B cell (primary cell): ENCODE measurements around the gene SELENON. TPM values are rescaled to one million over a fixed set of nuclear protein-coding genes. Genes with fewer than 3 reads are reported as not detected.

Source experiments
- ATAC-seq: fragments of 200-7000 bp; cut with Tn5 transposase; one replicate; pipeline ENCODE4 v1.10.0; 2021; ENCODE audit warnings: low read depth, mild to moderate bottlenecking, moderate number of reproducible peaks, moderate library complexity
- CTCF ChIA-PET: fragments of 350-600 bp; sonication (Branson Sonifier 250); formaldehyde crosslinking; loops from one replicate; lab custom pipeline; 2021; ENCODE audit warnings: antibody characterized with exemption, inconsistent platforms; lab: Charles Lee
- POLR2A ChIA-PET: fragments of 350-600 bp; sonication (Branson Sonifier 250); formaldehyde crosslinking; loops from one replicate; lab custom pipeline; 2021; ENCODE audit warnings: antibody characterized with exemption; lab: Charles Lee
- DNase-seq: peaks from one replicate; pipeline ENCODE4 v3.0.0; 2013
- H2AFZ ChIP-seq: 2 replicates; pipeline ENCODE4 v1.6.1; 2012; ENCODE audit warnings: mild to moderate bottlenecking, low read depth, low read length; ENCODE audit not compliant: insufficient read depth, poor library complexity, severe bottlenecking
- H3K27ac ChIP-seq, 2 donors: 1 replicate in 1 of 2; 2 replicates in 1 of 2; pipeline ENCODE4 v1.5.1; 2012 to 2013; ENCODE audit warnings: low read length in 2 of 2, mild to moderate bottlenecking in 2 of 2, moderate library complexity in 1 of 2
- H3K27me3 ChIP-seq, 4 experiments: fragments of 200-600 bp in 1 of 4; sonication (generic) in 1 of 4; replicated peaks in 1 of 4; 1 replicate in 2 of 4; 2 replicates in 2 of 4; pipeline versions ENCODE4 v1.6.1 to v1.7.0; 2013 to 2016; ENCODE audit warnings: low read length in 3 of 4, mild to moderate bottlenecking in 2 of 4, mixed read lengths in 1 of 4, moderate library complexity in 1 of 4; ENCODE audit not compliant: insufficient read depth in 4 of 4, control insufficient read depth in 3 of 4; ENCODE audit errors: control extremely low read depth in 1 of 4
- H3K36me3 ChIP-seq, 2 experiments: replicated peaks in 1 of 2; 1 replicate in 1 of 2; 2 replicates in 1 of 2; pipeline versions ENCODE4 v1.6.1 to v1.7.1; 2013; ENCODE audit warnings: low read length in 1 of 2; ENCODE audit not compliant: insufficient read depth in 2 of 2, control insufficient read depth in 1 of 2; ENCODE audit errors: control extremely low read depth in 1 of 2, extremely low read depth in 1 of 2
- H3K4me1 ChIP-seq, 2 donors: fragments of 200-600 bp in 1 of 2; sonication (generic) in 1 of 2; 1 replicate in 1 of 2; 2 replicates in 1 of 2; pipeline versions ENCODE4 v1.5.1 to v1.6.1; 2013 to 2017; ENCODE audit warnings: low read length in 2 of 2; ENCODE audit not compliant: control insufficient read depth in 2 of 2, insufficient read depth in 2 of 2
- H3K4me2 ChIP-seq: replicated peaks from 2 replicates; pipeline ENCODE3; 2012; ENCODE audit warnings: mild to moderate bottlenecking, low read depth, low read length; ENCODE audit not compliant: poor library complexity, severe bottlenecking
- H3K4me3 ChIP-seq, 5 experiments: fragments of 200-600 bp in 1 of 5; sonication (generic) in 1 of 5; 1 replicate in 3 of 5; 2 replicates in 2 of 5; pipeline versions ENCODE4 v1.5.1 to v1.7.0; 2011 to 2016; ENCODE audit warnings: low read length in 4 of 5, mild to moderate bottlenecking in 4 of 5, low read depth in 2 of 5, control low read depth in 1 of 5, moderate library complexity in 1 of 5; ENCODE audit not compliant: insufficient read depth in 1 of 5; ENCODE audit errors: control extremely low read depth in 1 of 5, extremely low read depth in 1 of 5
- H3K79me2 ChIP-seq: fragments of 200-600 bp; sonication (generic); one replicate; pipeline ENCODE4 v1.6.0; 2016; ENCODE audit warnings: low read length; ENCODE audit not compliant: control insufficient read depth, insufficient read depth
- H3K9ac ChIP-seq: fragments of 200-600 bp; sonication (generic); 2 replicates; pipeline ENCODE4 v1.6.1; 2017; ENCODE audit warnings: mild to moderate bottlenecking, low read length, moderate library complexity
- H3K9me3 ChIP-seq, 3 donors: one replicate each; pipeline versions ENCODE4 v1.6.1 to v1.7.1; 2013; ENCODE audit warnings: low read length in 2 of 3; ENCODE audit not compliant: control insufficient read depth in 2 of 3, insufficient read depth in 1 of 3; ENCODE audit errors: control extremely low read depth in 1 of 3
- H4K20me1 ChIP-seq: 2 replicates; pipeline ENCODE4 v1.6.0; 2012; ENCODE audit warnings: mild to moderate bottlenecking, low read length; ENCODE audit not compliant: insufficient read depth, control insufficient read depth, poor library complexity, severe bottlenecking
- H3K27ac Mint-ChIP-seq: one replicate; pipeline ENCODE4 v1.8.0; 2021; ENCODE audit warnings: mixed read lengths
- H3K27me3 Mint-ChIP-seq: one replicate; pipeline ENCODE4 v1.8.0; 2021; ENCODE audit warnings: mixed read lengths
- H3K4me1 Mint-ChIP-seq: one replicate; pipeline ENCODE4 v1.8.0; 2021; ENCODE audit warnings: mixed read lengths
- H3K4me3 Mint-ChIP-seq: one replicate; pipeline ENCODE4 v1.8.0; 2021; ENCODE audit warnings: mixed read lengths
- H3K9me3 Mint-ChIP-seq: one replicate; pipeline ENCODE4 v1.8.0; 2022; ENCODE audit warnings: mixed read lengths; ENCODE audit not compliant: insufficient read depth
- CTCF ChIP-seq: fragments of 200-600 bp; IDR thresholded peaks from one replicate; pipeline ENCODE4 v1.8.0; 2022; ENCODE audit warnings: antibody characterized with exemption, mild to moderate bottlenecking
- EZH2 ChIP-seq: IDR thresholded peaks from 2 replicates; pipeline ENCODE4 v1.6.1; 2012; ENCODE audit warnings: borderline replicate concordance, low read depth, mild to moderate bottlenecking, moderate library complexity, low read length; ENCODE audit not compliant: insufficient read depth, poor library complexity, severe bottlenecking
- WGBS: methylation state at CpG from one replicate; pipeline ENCODE4 v1.1.5; 2013; ENCODE audit warnings: missing lambda C conversion rate; ENCODE audit not compliant: insufficient coverage; 5-methylcytosine and 5-hydroxymethylcytosine counted together
- intact Hi-C: fragments of 100-400 bp; cut with micrococcal nuclease; formaldehyde crosslinking; loops from one replicate; pipeline ENCODE4 v1.10.0; 2022
- polyA minus RNA-seq: library from RNA; depleted of rRNA, polyadenylated mRNA; stranded (reverse); fragments of >200 nt; gene quantifications from 2 replicates; pipeline ENCODE4 v1.2.3, GENCODE V29; 2012
- polyA plus RNA-seq: library from polyadenylated mRNA; depleted of rRNA; stranded (reverse); fragments of >200 nt; gene quantifications from 2 replicates; pipeline ENCODE4 v1.2.3, GENCODE V29; 2012
- total RNA-seq, 2 donors: library from RNA; stranded (reverse); fragments of 120-200 nt in 1 of 2; gene quantifications; 1 replicate in 1 of 2; 2 replicates in 1 of 2; pipeline versions ENCODE4 v1.2.3 to v1.2.4, GENCODE V29; 2013 to 2022

The SELENON gene
- total RNA-seq (16.5 and 16.7 TPM in 2 replicates), polyA plus RNA-seq (8.5 and 10.9 TPM in 2 replicates), polyA minus RNA-seq (7.4 and 9.3 TPM in 2 replicates)
- 4.4 TPM for total RNA-seq (2013)

GRCh38 chr1:25799935-25800702, at the start of gene SELENON:
Gene SELENON (plus strand): TSS chr1:25800193. CDS start chr1:25800231, 38 bp downstream.
- Histone ChIP-seq H3K4me2 (peak within 1 kb of the TSS; percentile 95), H3K4me3 (peak within 1 kb of the TSS in 4 of 5 experiments; percentile 49 to 60 (median 54)), H3K4me1 (peaks cover 13 to 21% of the 10 kb centered on the region in 2 donors), H3K79me2 (peaks cover 4% of the 10 kb centered on the region), H4K20me1 (no peaks in the 10 kb centered on the region), H2AFZ (peak within 1 kb of the TSS; percentile 87), H3K36me3 (no peaks in the 10 kb centered on the region), H3K9ac (peak within 1 kb of the TSS; percentile 67), H3K27me3 (peaks cover 0 to 4% (median 0%) of the 10 kb centered on the region in 4 experiments), H3K9me3 (no peaks in the 10 kb centered on the region), H3K27ac (peak within 1 kb of the TSS in 1 of 2 donors; percentile 48)
- ChIA-PET CTCF (interaction anchor here (0.5 to 3.3 kb wide), 5 partner anchors 9 to 559 kb away, joined by 3 to 13 read pairs (median 6); no protein-coding TSS in a partner anchor), POLR2A (interaction anchor here (0.6 kb wide), 1 partner anchor 307 kb away, joined by 5 read pairs; no protein-coding TSS in a partner anchor)
- intact Hi-C loops, result loop anchor here (2.0 to 5.0 kb wide), 3 partner anchors 183 to 298 kb away; partner anchors contain the start of gene MAN1C1
- Mint-ChIP-seq H3K4me1 (peaks cover 30% of the 10 kb centered on the region), H3K27me3 (no peaks in the 10 kb centered on the region), H3K9me3 (no peaks in the 10 kb centered on the region), H3K27ac (peak within 1 kb of the TSS; percentile 67), H3K4me3 (peak within 1 kb of the TSS; percentile 81)
- ATAC-seq (peak; percentile 80), DNase-seq (peak; percentile 47)
- no peak for TF ChIP-seq EZH2
- TF ChIP-seq CTCF, result no peak
- under 1% methylated on average over 91 of the region's 91 CpGs for WGBS
